K562 (cell line): ENCODE results near the gene EME2.

Experiments
- CBX3 ChIP-seq, 2 experiments: IDR thresholded peaks; 1 replicate in 1 of 2; 2 replicates in 1 of 2; pipeline ENCODE4 v1.6.1; 2012; ENCODE audit warnings: inconsistent platforms in 2 of 2, low read length in 2 of 2, borderline replicate concordance in 1 of 2, control low read depth in 1 of 2
- CHD4 ChIP-seq: fragments of 200-600 bp; sonication (generic); IDR thresholded peaks from 3 replicates; pipeline ENCODE4 v1.6.1; 2012; ENCODE audit warnings: low read depth, mild to moderate bottlenecking, mixed read lengths, low read length, inconsistent platforms; ENCODE audit not compliant: insufficient read depth, insufficient replicate concordance, poor library complexity, severe bottlenecking
- KLF6 ChIP-seq: fragments of 250-450 bp; sonication (Bioruptor Pico); IDR thresholded peaks from 2 replicates; pipeline ENCODE4 v1.4.0; 2020; ENCODE audit warnings: mild to moderate bottlenecking, moderate library complexity, borderline replicate concordance
- NCOA2 ChIP-seq, 2 experiments: fragments of 450-650 bp; IDR thresholded peaks; 2 replicates each; pipeline ENCODE4 v1.6.1; 2018; ENCODE audit warnings: mild to moderate bottlenecking in 2 of 2, moderate library complexity in 1 of 2; ENCODE audit not compliant: partially characterized antibody in 2 of 2
- POLR2A ChIP-seq: fragments of 450-650 bp; conservative IDR thresholded peaks from 2 replicates; pipeline ENCODE4 v1.6.1; 2016
- POLR2AphosphoS5 ChIP-seq: IDR thresholded peaks from 2 replicates; pipeline ENCODE4 v1.6.1; 2011; ENCODE audit warnings: mild to moderate bottlenecking, low read depth, low read length, moderate library complexity; ENCODE audit not compliant: control insufficient read depth, insufficient read depth
- TAF7 ChIP-seq: fragments of 450-650 bp; IDR thresholded peaks from 2 replicates; pipeline ENCODE4 v1.6.1; 2016; ENCODE audit warnings: missing genetic modification characterization, missing compliant biosample characterization
- ZEB2 ChIP-seq: fragments of 450-650 bp; IDR thresholded peaks from 2 replicates; pipeline ENCODE4 v1.6.1; 2016
- TF ChIP-seq, protein P1 (sequence below): fragments of 250-450 bp; sonication (Bioruptor Pico); IDR thresholded peaks from 2 replicates; pipeline ENCODE4 v1.8.0; 2021; ENCODE audit warnings: mild to moderate bottlenecking, moderate library complexity
- TF ChIP-seq, protein P2 (sequence below): sonication (generic); formaldehyde crosslinking; IDR thresholded peaks from 2 replicates; pipeline ENCODE4 v1.8.1; 2023; ENCODE audit warnings: mild to moderate bottlenecking, missing genetic modification reagents
- TF ChIP-seq, protein P3 (sequence below): fragments of 450-650 bp; IDR thresholded peaks from 2 replicates; pipeline ENCODE4 v1.6.1; 2016
- TF ChIP-seq, protein P4 (sequence below): fragments of 250-450 bp; sonication (Bioruptor Pico); IDR thresholded peaks from 2 replicates; pipeline ENCODE4 v1.5.0; 2022; ENCODE audit warnings: mild to moderate bottlenecking

DNA sequence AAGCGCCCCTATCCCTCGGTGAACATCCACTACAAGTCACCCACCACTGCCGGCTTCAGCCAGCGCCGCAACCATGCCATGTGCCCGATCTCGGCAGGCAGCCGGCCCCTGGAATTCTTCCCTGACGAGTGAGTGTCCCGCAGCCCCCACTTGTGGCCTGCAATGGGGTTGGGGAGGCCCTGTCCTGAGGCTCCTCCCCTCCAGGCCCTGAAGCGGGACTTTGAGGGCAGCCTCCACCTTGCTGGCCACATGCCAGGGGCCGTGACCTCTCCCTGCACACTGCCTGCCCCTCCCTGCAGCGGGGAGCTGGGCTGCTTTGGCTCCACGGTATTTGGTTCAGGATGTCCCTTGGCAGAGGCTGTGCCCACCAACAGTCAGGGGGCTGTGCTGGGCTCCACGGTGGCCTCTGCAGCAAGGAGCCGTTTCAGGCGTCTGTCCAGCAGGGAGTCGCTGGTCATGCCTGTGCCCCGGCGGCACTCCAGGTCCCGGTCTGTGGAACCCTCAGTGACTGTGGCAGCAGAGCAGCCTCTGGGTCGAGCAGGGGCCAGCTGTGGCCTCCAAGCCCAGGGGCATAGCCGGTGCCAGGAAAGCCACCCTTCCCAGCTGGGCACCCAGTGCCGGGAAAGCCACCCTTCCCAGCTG, 9.6 kb upstream of the EME2 start:
- no peak for TF ChIP-seq NCOA2 (IDR thresholded peaks at IDR 0.05; ENCODE audit: partially characterized antibody in 2 of 2)
- TF ChIP-seq, protein P1, sequence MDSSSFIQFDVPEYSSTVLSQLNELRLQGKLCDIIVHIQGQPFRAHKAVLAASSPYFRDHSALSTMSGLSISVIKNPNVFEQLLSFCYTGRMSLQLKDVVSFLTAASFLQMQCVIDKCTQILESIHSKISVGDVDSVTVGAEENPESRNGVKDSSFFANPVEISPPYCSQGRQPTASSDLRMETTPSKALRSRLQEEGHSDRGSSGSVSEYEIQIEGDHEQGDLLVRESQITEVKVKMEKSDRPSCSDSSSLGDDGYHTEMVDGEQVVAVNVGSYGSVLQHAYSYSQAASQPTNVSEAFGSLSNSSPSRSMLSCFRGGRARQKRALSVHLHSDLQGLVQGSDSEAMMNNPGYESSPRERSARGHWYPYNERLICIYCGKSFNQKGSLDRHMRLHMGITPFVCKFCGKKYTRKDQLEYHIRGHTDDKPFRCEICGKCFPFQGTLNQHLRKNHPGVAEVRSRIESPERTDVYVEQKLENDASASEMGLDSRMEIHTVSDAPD = no peak
- TF ChIP-seq CBX3 (IDR thresholded peaks at IDR 0.05; ENCODE audit: borderline replicate concordance in 1 of 2, low read length in 2 of 2) = no peak
- no peak; the same call in 1 of the 2 replicates for TF ChIP-seq POLR2A
- TF ChIP-seq POLR2AphosphoS5 = no peak
- TF ChIP-seq, protein P2, sequence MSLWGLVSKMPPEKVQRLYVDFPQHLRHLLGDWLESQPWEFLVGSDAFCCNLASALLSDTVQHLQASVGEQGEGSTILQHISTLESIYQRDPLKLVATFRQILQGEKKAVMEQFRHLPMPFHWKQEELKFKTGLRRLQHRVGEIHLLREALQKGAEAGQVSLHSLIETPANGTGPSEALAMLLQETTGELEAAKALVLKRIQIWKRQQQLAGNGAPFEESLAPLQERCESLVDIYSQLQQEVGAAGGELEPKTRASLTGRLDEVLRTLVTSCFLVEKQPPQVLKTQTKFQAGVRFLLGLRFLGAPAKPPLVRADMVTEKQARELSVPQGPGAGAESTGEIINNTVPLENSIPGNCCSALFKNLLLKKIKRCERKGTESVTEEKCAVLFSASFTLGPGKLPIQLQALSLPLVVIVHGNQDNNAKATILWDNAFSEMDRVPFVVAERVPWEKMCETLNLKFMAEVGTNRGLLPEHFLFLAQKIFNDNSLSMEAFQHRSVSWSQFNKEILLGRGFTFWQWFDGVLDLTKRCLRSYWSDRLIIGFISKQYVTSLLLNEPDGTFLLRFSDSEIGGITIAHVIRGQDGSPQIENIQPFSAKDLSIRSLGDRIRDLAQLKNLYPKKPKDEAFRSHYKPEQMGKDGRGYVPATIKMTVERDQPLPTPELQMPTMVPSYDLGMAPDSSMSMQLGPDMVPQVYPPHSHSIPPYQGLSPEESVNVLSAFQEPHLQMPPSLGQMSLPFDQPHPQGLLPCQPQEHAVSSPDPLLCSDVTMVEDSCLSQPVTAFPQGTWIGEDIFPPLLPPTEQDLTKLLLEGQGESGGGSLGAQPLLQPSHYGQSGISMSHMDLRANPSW (CRISPR knock-in tag) = no peak
- TF ChIP-seq, protein P3, sequence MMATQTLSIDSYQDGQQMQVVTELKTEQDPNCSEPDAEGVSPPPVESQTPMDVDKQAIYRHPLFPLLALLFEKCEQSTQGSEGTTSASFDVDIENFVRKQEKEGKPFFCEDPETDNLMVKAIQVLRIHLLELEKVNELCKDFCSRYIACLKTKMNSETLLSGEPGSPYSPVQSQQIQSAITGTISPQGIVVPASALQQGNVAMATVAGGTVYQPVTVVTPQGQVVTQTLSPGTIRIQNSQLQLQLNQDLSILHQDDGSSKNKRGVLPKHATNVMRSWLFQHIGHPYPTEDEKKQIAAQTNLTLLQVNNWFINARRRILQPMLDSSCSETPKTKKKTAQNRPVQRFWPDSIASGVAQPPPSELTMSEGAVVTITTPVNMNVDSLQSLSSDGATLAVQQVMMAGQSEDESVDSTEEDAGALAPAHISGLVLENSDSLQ = no peak
- TF ChIP-seq CHD4 = no peak
- no peak for TF ChIP-seq TAF7 (tag)
- no peak for TF ChIP-seq ZEB2
- no peak for TF ChIP-seq KLF6 (CRISPR knock-in tag)
- TF ChIP-seq, protein P4, sequence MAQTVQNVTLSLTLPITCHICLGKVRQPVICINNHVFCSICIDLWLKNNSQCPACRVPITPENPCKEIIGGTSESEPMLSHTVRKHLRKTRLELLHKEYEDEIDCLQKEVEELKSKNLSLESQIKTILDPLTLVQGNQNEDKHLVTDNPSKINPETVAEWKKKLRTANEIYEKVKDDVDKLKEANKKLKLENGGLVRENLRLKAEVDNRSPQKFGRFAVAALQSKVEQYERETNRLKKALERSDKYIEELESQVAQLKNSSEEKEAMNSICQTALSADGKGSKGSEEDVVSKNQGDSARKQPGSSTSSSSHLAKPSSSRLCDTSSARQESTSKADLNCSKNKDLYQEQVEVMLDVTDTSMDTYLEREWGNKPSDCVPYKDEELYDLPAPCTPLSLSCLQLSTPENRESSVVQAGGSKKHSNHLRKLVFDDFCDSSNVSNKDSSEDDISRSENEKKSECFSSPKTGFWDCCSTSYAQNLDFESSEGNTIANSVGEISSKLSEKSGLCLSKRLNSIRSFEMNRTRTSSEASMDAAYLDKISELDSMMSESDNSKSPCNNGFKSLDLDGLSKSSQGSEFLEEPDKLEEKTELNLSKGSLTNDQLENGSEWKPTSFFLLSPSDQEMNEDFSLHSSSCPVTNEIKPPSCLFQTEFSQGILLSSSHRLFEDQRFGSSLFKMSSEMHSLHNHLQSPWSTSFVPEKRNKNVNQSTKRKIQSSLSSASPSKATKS (CRISPR knock-in tag) = no peak
